ENCODE data around the gene ADORA1.

Gene ADORA1

DNA sequence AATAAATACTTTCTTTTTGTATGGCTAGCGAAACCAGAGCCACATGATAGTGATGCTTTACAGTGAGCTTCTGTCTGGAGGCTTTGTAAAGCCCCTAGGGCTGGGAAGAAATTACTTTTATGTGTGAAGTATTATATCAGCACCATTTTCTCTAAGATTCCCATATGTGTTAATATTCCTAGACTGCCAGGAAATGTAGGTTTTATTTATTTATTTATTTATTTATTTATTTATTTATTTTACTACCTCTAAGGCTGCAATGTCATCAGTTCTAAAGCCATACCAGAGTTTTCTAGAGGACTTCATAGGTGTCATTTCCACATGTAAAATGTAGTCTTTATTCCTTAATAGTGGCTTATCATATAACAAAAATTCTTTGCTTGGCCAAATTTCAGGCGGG lies 63.4 kb downstream of the ADORA1 start:
- DNase-seq = no peak

DNA sequence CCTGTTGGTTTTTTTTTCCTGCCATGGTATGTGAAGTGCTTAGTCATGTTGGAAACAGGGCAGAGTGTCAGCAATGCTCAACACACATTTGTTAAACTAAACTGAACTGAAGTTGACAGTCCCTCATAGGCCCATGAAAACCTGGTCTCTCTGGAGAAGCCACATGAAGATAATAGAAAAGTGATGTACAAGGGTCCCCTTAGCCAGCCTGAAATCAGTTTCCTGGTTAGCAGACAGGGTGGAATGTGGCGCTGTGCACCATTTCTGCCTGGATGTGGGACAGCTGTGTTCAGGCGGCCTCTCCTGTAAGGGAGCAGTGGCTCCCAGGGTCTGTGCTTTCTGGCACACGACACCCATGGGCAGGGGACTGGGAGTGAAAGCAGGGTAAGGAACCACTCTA lies 68.8 kb downstream of the ADORA1 start:
- DNase-seq = no peak

DNA sequence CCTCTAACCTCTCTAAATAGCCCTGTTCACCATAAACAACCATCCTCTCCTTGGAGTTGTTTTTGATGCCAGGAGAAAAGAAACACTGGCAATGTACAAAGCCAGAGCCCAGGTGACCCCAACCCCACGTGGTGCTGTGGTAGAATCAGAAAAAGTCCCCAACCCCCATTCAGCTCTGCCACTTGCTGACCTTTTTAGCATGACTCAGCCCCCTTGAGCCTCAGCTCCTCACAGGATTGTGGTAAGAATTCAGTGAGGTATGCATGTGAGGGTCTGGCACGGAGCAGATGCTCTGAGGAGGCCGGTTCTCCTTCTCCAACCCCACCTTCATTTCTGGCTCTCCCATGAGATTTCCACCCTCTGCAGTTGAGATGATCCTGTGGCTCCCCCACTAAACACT lies 70.1 kb downstream of the ADORA1 start:
- no peak for DNase-seq

DNA sequence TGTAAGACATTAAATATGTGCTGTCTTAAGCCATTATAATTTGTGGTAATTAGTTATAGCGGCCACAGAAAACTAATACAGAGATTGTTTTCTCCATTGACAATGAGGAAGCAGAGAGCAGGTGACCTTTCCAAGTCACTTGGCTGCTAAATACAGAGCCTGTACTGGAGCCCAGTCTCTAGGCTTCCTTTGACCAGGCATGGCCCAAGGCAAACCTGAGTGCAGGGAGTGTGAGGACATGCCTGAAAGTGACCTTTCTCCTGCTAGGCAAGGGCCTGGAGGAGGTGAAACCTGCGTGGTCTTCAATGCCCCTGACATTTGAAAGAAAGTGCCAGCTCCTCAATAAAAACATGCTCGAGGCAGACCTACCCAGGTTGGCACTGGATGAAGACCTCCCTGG lies 71.5 kb downstream of the ADORA1 start:
- no peak for DNase-seq

DNA sequence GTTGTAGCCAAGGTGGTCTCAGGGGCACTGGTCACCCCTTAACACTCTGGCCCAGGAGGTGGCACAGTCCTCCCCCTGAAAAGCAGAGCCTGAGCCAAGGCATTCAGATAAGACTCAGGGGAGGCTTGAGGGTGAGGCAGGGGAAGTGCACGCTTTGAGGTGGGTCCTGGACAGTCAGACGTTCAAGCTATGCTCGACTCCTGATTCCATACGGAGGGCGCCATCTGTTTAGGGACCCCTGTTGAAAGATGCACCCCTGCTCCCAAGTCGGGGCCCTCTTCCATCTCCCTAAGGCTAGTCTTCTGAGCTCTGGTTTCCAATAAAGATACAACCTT lies 71.9 kb downstream of the ADORA1 start:
- DNase-seq = no peak

DNA sequence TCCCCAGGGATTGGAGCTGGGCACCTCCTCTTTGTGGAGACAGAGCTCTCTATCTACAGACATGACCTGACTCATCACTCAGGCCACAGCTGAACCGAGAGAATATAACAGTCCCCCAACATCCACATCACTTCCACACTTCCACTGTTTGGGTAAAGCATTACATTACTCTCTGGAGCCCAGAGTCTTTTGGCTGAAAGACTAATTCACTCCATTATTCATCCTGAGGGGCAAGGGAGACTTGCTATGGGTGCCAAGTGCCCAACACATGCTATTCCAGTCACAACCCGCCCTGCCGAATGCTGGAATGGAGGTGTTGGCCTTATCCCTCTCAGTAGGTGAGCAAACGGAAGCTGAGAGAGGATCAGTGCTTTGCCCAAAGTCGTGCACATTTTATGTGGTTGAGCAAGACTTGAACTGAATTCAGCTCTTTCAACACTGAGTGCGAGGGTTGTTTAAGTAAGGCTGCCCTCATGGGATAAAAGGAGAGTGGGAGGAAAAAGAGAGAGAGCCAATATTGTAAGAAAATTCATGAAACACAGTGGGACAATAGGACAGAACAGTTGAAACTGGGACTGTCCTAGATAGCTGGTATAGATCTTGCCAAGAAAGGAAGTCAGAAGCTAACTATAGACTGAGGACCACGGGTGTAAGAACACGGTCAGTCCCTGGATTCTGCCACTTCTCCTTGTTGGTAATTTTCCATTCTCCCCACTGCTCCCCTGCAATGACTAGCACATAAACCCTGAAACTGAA lies 72.5 kb downstream of the ADORA1 start:
- DNase-seq = no peak

DNA sequence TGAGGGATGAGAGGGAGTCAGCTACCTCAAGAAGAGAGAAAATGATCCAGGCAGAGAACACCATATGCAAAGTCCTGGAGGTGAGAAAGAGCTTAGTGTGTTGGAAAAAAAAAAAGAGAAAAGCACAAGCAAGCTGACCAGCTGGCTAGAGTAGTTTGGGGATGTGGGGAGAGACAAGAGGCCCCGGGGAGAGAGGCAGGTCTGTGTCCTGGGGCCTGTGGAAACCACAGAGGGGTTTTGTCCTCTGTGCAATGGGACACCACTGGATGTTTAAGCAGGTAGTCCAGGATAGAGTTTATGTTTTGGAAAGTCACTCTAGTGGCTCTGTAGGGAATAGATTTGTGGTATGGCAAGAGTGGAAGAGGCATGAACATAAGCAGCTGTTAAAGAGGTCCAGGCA lies 73.4 kb downstream of the ADORA1 start:
- no peak for DNase-seq

DNA sequence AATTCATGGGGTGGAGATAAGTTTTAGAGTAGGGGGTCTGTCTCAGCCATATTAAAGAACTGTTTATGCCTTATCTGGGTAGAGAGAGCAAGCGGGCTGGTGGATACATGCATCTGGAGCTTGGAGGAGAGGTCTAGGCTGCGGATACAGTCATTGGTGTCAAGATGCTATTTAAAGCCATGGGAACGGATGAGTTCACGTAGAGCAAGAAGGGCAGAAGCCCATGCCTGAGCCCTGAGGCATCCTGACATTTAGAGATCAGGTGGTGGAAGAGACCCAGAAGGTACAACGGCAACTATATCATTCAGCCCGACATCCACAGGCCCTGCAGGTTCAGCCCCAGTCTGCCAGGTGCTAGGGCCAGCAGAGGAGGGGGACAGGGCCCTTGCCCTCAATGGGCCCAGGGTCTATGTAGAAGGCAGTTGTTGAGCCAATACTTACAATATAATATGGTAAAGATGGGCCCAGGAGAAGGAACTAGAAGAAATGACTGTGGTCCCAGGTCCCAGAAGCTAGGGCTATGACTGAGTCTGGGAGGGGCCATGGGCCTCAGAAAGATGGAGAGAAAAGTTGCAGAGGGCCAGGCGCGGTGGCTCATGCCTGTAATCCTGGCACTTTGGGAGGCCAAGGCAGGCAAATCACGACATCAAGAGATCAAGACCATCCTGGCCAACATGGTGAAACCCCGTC lies 74.1 kb downstream of the ADORA1 start:
- DNase-seq = no peak

DNA sequence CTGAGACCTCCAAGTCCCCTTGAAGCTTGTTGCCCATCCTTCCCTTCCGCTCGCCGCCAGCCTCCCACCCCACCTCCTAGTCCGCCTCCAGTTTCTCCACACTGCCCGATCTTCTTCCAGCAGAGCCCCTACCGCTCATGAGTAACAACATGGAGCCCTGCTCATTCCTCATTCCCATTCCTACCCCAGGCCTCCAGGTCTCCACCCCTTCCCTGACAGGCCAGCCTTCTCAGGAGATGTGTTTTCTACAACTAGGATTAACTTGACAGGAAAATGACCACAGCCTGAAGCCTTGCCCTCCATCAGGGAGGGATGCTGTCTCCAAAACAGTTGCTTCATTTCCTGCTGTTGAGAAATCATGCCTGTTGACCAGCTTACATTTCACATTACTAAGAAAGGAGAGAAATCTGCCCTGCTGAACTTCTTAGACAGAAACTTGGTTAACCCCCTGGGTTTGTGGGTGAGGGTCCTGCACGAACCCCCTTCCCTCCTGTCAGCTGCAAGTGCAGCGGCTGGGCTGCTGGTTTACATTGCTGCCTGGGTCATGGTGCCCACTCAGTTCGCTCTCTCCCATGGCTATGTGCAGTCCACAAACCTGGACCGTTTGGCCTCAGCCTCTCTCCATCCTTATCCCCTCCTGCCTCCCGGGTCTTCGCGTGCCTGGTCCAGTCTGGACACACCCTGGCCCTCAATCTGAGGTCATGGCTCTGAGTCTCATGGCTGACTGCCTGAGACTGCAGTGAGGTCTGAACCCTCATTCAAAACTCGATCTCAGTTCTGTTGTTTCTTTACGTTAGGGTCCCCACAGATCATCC lies 75.1 kb downstream of the ADORA1 start:
- DNase-seq = no peak

DNA sequence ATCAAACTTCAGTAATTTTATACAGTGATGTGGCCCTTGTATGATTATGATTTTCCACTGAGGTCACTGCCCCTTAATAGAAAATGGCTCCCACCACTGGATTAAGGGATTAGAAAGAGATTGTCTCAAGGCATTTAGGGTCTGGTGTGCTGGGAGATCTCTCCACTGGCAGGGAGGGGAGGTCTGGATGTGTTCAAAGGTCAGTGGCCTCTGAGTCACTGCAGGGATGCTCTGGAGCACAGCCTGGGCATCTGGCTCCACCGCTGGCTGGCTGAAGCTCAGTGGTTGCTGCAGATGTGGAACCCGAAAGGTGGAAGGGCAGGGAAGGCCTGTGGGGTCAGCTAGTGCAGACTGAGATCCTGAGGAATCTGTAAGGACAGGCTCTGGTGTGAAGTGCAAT lies 77.2 kb downstream of the ADORA1 start:
- no peak for DNase-seq

DNA sequence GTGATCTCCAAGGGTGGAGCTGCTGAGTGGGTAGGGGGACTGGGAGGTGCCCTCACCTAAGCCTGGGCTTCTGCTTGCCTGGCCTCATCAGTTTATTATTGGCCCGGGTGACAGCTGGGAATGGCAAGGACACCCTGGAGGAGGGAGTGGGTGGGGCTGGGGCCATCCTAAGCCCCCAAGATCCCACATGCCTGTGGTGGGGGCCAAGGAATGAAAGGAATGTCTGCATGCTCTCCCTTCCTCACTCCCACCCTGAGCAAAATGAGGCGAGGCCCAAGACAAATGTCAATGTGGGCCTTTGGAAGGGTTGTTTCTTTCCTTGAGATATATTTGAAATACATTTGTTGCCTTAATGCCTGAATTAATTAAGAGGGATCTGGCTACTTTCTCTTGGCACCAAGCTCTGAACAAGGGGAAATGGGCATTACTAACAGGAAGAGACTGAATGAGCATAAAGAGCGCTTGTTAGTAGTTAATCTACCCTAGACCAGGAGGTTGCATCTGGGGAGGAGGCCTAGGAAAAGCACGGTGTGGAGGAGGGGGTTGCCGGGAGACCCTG lies 78.7 kb downstream of the ADORA1 start:
- DNase-seq = no peak

DNA sequence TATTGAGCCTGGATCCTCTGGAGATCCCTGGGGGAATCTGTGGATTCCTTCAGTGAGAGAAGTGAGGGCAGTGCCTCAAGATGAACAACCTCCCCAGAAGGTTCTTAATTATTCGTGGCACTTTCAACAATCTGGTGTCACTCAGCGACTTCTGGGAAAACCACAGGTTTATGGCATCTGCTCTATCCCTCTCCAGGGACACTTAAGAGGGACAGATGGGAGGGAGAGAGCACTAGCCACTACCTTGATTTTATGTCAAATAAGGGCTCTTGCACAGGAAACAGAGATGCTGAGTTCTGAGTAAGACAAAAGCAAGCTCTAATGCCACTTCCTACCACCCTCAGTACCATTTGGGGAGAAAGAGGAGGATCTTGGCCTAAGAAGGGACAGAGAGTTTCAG lies 80.2 kb downstream of the ADORA1 start:
- no peak for DNase-seq

DNA sequence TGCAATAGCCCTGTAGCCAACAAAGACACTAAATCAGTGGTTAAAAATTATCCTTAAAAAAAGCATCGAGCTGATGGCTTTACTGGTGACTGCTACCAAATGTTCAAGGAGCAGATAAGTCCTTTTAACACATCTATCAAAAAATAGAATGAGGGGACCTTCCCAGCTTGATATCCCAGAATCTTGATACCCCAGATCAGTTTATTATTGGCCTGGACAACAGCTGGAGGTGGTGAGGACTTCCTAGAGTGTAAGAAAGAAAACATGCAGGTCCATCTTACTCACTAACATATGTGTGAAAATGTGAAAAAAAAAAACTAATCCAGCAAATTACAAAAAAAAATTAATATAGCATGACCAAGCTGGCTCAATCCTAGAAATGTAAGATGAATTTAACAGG lies 80.7 kb downstream of the ADORA1 start:
- DNase-seq = no peak

DNA sequence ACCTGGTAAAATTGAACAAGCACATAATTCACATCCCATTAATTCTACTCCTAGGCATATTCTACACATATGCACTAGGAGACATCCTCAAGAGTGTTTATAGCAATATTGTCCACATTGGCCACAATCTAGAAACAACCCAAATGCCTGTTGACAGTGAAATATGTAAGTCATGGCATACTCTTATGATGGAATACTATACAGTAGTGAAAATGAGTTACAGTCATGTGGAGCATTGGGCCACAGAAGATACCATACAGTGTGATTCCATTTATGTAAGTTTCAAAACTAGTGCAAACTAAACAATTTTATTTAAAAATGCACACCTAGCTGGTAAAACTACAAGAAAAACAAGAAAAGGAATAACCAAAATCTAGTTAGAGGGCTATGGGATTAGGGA lies 82.8 kb downstream of the ADORA1 start:
- no peak for DNase-seq

DNA sequence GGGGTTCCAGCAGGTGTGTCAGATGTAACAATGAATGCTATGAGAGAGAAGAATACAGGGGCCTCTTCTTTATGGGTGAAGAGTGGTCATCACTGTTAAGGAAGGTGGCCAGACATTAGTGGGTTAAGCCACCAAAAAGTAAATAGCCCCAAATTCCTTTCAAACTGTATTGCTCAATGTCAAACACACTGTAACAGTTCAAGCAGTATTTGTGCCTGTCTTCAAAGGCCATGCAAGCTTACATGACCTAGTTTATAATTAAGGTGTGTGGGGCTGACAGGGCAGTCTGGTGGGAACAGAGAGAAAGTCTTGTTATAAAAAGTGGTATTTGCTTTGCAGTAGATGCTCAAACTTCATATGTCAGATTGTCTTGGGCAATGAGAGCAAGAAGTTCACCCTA lies 83.5 kb downstream of the ADORA1 start:
- no peak for DNase-seq

DNA sequence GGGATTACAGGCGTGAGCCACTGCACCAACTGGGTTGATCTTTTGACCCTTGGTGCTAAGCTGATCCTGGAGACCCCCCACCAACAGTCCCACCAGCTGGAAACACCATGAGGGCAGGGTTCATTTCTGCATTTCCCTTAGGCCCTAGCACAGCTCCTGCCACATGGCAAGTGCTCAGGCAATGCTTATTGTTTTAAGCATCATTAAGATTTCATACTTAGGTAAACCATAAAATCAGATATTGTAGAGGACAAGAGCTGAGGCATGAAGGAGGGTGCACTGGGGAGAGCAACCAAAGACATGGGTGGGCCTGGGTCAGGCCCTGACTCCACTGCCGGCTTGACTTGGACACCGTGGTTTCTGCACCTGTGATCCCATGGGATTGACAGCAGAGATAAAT lies 84.3 kb downstream of the ADORA1 start:
- no peak for DNase-seq

DNA sequence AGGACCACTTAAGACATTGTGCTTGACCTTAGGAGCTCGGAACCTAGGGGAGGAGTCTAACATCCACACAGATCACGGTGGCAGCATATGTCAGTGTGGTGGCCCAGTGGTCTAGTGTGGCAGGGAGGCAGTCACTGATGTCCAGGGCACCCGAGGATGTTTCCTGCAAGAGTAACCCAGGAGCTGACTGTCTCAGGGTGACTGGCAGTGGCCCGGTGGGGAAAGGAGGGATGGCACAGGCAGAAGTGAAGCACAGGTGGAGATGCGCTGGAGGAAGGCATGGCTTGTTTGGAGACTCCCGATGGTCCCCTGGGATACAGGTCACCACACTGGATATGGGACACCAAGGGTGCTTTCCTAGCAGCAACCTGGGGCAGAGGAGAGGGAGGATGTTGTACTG lies 85.6 kb downstream of the ADORA1 start:
- DNase-seq = no peak

DNA sequence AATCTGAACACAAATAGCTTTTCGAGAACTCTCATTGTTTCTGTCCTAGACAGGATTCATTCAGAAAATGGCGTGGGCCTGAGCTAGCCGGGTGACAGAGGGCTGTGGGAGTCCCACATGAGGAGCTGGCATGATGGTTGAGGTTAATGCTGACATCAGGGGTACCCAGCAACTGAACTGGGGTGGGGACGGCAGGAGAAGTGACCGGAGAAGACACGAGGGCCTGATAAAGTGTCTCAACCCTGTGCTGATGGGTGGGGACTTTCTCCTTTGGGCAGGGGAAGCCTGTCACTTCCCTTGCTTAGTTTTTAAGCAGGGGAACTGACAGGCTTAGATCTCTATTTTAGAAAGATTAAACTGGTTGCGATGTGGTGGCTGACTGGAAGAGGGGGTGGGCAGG lies 87.3 kb downstream of the ADORA1 start:
- no peak for DNase-seq

DNA sequence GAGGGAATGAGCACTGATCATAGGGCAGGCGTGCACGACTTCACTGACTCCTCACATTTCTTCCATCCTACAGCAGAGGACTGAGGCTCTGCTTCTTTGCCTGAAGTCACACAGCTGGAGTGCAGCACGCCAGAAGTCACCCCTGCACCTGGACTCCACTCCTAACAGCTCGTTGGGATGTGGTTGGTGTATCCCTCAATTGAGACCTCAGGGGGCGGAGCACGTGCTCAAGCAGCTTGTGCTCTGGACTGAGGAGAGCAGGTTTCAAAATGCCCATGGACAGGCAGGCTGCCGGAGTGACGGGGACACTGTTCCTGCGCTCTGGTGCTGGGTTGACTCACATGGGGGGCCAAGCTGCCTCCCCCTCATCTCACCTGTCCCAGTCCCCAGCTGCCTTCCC lies 88.0 kb downstream of the ADORA1 start:
- no peak for DNase-seq

DNA sequence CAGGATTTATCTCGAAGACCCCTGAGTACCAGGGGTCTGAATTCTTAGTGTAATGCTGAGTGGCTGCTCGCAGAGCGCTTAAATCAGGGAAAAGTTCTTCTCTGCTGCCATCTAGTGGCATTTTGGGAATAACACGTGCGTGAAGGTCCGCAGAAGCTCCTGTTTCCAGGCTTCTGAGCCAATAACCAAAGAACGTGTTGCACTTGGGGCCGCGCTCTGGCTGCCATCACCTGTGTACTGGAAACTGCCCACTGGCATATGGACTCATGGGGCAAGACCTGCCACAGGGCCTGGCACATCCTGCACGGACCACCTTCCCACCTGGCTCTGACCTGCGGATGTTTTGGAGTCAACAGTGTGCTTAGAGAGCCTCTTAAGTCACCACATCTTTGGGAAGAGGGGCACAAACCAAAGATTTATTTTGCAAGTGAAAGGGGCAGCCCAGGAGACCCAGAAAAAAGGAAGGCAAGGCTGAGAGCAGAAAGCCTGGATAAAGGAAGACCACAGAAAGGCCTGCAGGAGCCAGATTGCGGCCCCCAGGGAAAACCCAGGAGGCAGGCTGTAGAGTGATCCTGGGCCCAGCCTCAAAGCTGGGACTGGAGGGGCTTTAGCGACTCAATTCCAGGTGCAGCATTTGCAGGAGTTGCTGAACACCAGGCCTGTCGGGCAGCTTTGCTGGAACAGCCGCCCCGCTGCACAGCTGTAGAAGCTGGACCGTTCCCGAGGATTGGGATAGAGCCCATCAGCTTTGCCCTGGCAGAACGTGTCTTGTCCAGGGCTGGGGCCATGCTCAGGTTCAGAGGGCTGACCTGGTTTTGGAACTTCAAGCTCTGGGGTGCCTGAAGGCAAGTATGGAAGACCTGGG lies 89.0 kb downstream of the ADORA1 start:
- peak; percentile 62 for DNase-seq
